Skin epidermis (tissue), 12 donors: ENCODE data around the gene MKKS.

ENCODE experiments used
- H3K27ac ChIP-seq, 21 experiments: fragments of 200-600 bp; sonication (generic) in 11 of 21; one replicate each; pipeline ENCODE4 v1.5.0; 2020; ENCODE audit warnings: mild to moderate bottlenecking in 3 of 21, inconsistent platforms in 2 of 21, moderate library complexity in 2 of 21
- H3K4me3 ChIP-seq, 7 experiments: fragments of 200-600 bp; sonication (generic) in 2 of 7; one replicate each; pipeline ENCODE4 v1.5.0; 2020; ENCODE audit warnings: inconsistent platforms in 2 of 7, mild to moderate bottlenecking in 2 of 7, moderate library complexity in 1 of 7

MKKS gene

DNA sequence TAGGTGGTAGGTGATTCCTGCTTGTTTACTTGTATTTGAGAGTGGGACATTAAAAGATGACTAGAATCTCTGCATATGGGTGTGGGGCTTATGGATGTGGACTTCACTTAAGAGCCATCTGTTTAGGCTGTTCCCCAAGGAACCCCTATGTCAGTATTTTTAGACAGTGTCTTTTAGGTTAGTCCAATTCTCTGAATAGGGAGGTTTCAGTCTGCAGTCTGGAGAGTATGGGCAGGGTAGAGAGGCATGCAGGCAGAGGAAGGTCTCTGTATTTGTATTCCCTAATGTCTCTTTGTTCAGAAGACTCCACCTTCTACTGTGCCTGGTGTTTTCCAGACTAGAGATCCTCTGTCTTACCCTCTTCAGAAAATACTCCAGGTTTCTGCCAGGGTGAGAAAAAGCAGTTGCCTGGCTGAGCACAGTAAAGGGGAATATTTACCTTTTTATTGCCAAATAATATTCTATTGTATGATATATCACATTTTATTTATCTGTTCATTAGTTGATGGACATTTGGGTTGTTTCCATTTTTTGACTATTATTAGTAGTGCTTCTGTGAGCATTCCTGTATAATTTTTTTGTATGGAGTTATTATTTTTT is 20.2 kb upstream of the MKKS start:
- Histone ChIP-seq H3K4me3 (no peak overlapping the region), H3K27ac (peak overlapping the region in 5 of 21 experiments; percentile 15 to 69 (median 22))

- H3K27ac ChIP-seq = peak overlapping the region in 2 of 21 experiments; percentile 22 to 69
- H3K4me3 ChIP-seq = no peak overlapping the region
These were observed 19.2 kb upstream of the MKKS start for GRCh38 chr20:10453241-10453640.

GRCh38 chr20:10449270-10449669 is 15.2 kb upstream of the MKKS start:
- Histone ChIP-seq H3K27ac (no peak overlapping the region), H3K4me3 (no peak overlapping the region)

DNA sequence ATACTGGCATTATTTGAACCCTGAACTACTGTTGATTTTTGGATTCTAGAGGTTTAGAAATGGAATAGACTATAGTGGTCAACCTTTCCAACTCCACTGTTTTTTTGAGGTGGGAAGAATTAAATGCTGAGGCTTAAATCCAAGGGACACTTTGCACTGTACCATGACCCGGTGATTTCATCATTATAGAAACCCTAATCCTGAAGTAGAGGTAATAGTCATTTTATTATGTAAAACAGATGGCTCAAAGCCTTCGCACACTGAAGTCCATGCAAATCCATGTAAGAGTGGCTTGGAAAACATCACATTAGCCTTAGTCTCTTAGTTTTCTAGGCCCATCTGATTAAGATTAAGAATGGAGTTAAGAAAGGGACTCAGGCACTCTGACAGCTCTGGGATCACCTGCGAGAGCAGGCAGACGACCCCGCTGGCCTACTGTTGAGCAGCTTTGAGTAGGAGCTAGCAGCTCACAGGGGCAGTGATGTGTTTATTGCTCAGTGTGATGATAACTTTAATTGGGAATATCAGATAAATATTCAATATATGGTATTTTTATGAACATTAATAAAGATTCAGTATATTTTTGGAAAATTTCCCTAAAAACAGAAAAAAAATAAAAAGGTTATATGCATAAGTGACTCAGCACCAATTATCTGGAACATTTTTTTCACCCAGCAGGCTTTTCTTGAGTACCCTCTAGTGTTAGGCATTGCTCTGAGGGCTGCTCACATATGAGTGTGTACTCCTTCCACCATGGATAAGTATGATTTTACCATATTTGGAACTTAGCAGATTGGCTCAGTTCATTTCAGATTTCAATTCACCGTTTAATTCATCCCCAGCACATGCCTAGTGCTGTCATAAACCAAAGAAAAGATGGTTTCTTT is 14.5 kb upstream of the MKKS start:
- Histone ChIP-seq H3K4me3 (no peak overlapping the region), H3K27ac (no peak overlapping the region)

DNA sequence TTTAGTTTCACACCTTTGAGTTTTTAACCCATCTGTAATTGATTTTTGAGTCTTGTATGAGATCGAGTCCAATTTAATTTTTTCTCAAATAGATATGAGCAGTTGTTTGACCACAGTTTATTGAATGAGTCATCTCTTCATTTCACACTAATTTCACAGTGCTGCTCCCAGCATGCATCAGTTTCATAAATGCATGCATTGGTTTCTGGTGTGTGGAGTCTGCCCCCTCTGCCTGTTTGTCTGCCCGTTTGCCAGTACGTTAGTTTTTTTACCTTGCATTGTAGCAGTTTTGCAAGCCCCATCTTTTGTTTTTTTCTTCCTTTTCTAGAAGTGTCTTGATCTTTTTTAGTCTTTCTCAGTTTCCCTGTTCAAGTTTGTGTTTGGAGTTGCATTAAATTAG is 13.0 kb upstream of the MKKS start:
- H3K4me3 ChIP-seq = no peak overlapping the region
- peak overlapping the region in 2 of 21 experiments; percentile 16 to 76 for H3K27ac ChIP-seq

- no peak overlapping the region for H3K27ac ChIP-seq
- no peak overlapping the region for H3K4me3 ChIP-seq
These were observed 11.7 kb upstream of the MKKS start for GRCh38 chr20:10445758-10446157.

DNA sequence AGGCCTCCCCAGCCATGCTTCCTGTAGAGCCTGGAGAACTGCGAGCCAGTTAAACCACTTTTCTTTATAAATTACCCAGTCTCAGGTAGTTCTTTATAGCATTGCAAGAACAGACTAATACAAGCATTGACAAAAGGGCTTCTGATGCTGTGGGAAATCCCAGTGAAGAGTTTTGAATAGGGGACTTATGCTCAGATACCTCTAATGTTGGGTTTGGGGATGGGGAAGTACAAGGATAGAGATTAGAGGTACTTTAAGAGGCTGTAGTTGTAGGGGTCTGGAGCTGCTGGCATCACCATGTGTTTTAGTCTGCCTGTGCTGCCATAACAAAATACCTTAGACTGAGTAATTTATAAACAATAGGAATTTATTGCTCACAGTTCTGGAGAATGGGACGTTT is 9.9 kb upstream of the MKKS start:
- H3K27ac ChIP-seq = no peak overlapping the region
- H3K4me3 ChIP-seq = no peak overlapping the region

- Histone ChIP-seq H3K27ac (no peak overlapping the region), H3K4me3 (no peak overlapping the region)
These were observed 4.2 kb upstream of the MKKS start for GRCh38 chr20:10438217-10438616.

DNA sequence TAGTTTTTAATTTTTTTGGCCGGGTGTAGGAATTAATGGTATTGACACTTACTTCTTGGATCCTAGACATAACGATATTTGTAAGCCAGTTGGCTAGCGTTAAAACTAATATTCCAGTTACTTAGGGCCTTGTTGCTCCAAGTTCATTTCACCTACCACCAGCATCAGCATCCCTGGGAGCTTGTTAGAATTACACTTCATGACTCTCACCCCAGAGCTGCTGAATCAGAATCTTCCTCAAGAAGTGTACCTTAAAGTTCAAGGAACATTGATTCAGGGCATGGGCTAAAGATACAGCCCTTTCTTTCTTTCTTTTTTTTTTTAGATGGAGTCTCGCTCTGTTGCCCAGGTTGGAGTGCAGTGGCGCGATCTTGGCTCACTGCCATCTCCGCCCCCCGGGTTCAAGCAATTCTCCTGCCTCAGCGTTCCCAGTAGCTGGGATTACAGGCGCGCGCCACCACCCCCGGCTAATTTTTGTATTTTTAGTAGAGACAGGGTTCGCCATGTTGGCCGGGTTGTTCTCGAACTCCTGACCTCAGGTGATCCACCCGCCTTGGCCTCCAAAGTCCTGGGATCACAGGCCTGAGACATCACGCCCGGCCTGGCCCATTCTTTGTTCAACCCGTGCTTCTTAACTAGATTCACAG is 2.2 kb upstream of the MKKS start:
- peak overlapping the region in 2 of 7 experiments; percentile 86 to 93 for H3K4me3 ChIP-seq
- H3K27ac ChIP-seq = peak overlapping the region in 2 of 21 experiments; percentile 90 to 97

GRCh38 chr20:10434832-10435812 is 1.1 kb upstream of the MKKS start, which contains the start of gene SLX4IP:
Gene SLX4IP (plus strand): TSS chr20:10435305. CDS start chr20:10458205, 22,900 bp downstream.
- Histone ChIP-seq H3K4me3 (peak within 1 kb of the TSS; percentile 68 to 93 (median 86)), H3K27ac (peak within 1 kb of the TSS; percentile 39 to 97 (median 91))

GRCh38 chr20:10434467-10434831 is 427 bp upstream of the MKKS start:
- Histone ChIP-seq H3K4me3 (peak overlapping the region; percentile 68 to 93 (median 86)), H3K27ac (peak overlapping the region in 20 of 21 experiments; percentile 87 to 97 (median 92))

GRCh38 chr20:10433014-10433622 is 904 bp downstream of the MKKS start:
- peak overlapping the region in 20 of 21 experiments; percentile 44 to 97 (median 92) for H3K27ac ChIP-seq
- H3K4me3 ChIP-seq = peak overlapping the region; percentile 68 to 93 (median 86)

DNA sequence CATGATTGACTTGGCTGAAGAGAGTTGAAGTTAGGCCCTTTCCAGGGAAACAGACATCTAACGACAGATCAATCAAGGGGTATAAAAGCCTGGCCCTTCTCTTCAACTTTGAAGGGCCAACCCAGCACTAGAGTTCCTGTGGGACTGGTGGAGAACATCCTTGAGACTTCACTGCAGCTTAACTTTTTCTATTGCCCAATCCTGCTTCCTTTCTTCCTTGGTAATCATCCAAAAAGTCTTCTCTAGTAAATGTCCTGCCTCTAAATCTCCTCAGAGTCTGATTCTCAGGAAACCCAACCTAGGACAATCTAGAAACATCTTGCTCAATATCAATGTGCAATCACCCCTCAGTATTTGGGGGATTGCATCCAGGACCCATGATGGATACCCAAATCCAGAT is 1.9 kb downstream of the MKKS start:
- H3K27ac ChIP-seq = no peak overlapping the region
- no peak overlapping the region for H3K4me3 ChIP-seq

DNA sequence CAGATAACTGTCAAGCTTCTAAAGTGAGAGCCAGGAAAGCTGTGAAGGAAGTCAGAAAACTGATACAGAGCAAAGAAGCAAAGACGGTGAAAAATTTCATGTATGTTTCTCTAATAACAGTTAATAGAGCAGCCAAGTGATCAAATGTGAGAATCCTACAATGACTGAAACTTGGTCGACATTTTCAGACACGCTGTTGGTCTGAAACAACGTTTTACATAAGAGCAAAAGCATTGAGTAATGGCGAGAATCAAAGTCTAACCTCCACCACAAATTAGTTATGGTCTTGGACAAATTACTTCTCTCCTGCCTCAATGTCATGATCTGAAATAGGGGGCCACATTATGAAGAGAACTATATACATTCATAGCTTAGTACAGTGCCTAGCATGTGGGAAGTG is 3.3 kb downstream of the MKKS start:
- Histone ChIP-seq H3K27ac (no peak overlapping the region), H3K4me3 (no peak overlapping the region)

DNA sequence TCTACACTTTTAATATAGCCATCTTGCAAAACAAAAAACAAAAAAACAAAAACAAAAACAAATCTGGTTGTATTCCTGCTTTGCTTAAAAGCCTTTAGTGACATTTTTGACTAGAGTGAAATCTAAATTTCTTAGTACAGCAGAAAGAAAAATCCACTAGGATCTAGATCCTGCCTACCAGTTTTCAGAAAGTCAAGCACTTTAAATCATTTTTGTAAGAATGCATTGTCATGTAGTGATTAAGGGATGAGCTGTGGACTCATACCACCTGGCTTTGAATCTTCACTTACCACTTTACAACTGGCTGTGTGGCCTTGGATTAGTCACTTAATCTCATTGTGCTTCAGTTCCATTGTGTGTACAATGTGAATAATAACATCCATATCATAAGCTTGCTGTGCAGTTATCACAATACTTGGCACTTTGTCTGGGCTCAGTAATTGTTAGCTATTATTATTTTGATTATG is 4.0 kb downstream of the MKKS start:
- H3K27ac ChIP-seq = no peak overlapping the region
- H3K4me3 ChIP-seq = no peak overlapping the region

- Histone ChIP-seq H3K4me3 (no peak overlapping the region), H3K27ac (peak overlapping the region in 2 of 21 experiments; percentile 10 to 49)
These were observed 4.5 kb downstream of the MKKS start for GRCh38 chr20:10429443-10429981.

- H3K27ac ChIP-seq = no peak overlapping the region
These were observed 6.0 kb downstream of the MKKS start for GRCh38 chr20:10428008-10428407.

DNA sequence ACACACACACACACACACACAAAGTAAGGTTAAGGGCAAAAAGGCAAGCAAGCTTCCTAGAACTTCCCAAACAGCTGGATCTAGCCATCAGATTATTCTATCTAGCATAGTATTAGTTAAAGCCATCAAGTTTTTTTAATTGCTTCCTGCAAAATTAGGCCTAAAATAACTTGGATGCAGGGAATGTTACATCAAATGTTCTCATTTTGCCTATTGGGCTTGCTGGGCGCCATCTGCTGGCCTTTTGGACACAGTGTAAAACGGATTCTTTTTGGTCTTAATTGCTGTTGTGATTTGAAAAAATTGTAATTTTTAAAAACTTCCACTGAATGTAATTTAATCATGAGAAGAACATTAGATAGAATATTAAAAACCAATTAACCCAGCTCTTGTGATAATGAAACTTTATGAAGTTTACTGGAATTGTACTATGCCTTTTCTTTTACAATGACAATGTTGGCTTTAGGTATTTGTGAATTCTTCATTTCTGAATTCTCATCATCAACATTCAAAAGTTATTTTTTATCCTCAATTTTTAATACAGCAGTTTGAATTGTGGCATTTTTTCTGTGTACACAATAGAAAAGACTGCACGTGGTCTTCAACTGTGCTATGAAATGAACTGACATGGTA is 6.8 kb downstream of the MKKS start:
- H3K4me3 ChIP-seq = no peak overlapping the region
- H3K27ac ChIP-seq = no peak overlapping the region

More at GRCh38 chr20:10428008-10428407, 6.0 kb downstream of the MKKS start:
- no peak overlapping the region for H3K4me3 ChIP-seq
